Measurements from ENCODE around the gene ZNF668. TPM values are rescaled to one million over a fixed set of nuclear protein-coding genes. Genes with fewer than 3 reads are reported as not detected.

Gene ZNF668
- polyA plus RNA-seq, 1 of the 3 experiments (the other 2 are of a cell fraction): 13.6 TPM

- Histone ChIP-seq H3K9ac (no peak overlapping the region), H3K9me2 (no peaks in the 10 kb centered on the region), H3K4me3 (ENCODE audit: low read depth in 2 of 2, low read length in 1 of 2) (no peak overlapping the region), H4K20me1 (ENCODE audit: insufficient read depth) (no peaks in the 10 kb centered on the region), H3K4me1 (ENCODE audit: control insufficient read depth in 1 of 2, insufficient read depth in 2 of 2, low read depth in 1 of 2, low read length in 1 of 2) (peaks cover 0 to 11% of the 10 kb centered on the region in 2 experiments; a peak in 3 of 4 replicates), H3K27me3 (ENCODE audit: insufficient read depth) (no peaks in the 10 kb centered on the region), H3K9me3 (no peaks in the 10 kb centered on the region), H3K36me3 (replicated peaks in 1 of 2; ENCODE audit: control insufficient read depth in 1 of 2, insufficient read depth in 2 of 2, low read length in 1 of 2) (peaks cover 14 to 24% of the 10 kb centered on the region in 2 experiments), H3K4me2 (no peak overlapping the region), H2AFZ (ENCODE audit: low read depth) (no peak overlapping the region), H3K27ac (ENCODE audit: low read depth in 2 of 2, low read length in 1 of 2) (no peak overlapping the region), H3F3A (replicated peaks; ENCODE audit: insufficient read depth) (peaks cover 17% of the 10 kb centered on the region), H3K79me2 (ENCODE audit: insufficient read depth) (peaks cover 77% of the 10 kb centered on the region)
- TF ChIP-seq MAX (IDR thresholded peaks at IDR 0.05; ENCODE audit: low read depth) (no peak), USF2 (IDR thresholded peaks at IDR 0.05; ENCODE audit: borderline replicate concordance, low read depth, low read length) (no peak), SMC3 (IDR thresholded peaks at IDR 0.05; ENCODE audit: low read depth, low read length) (no peak), EZH2phosphoT487 (IDR thresholded peaks at IDR 0.05; ENCODE audit: borderline replicate concordance, low read depth) (no peak), REST (IDR thresholded peaks at IDR 0.05; ENCODE audit: low read depth, low read length) (no peak), ZBTB33 (IDR thresholded peaks at IDR 0.05; ENCODE audit: borderline replicate concordance, low read depth) (no peak), GABPA (IDR thresholded peaks at IDR 0.05; ENCODE audit: low read depth) (no peak), USF1 (IDR thresholded peaks at IDR 0.05; ENCODE audit: borderline replicate concordance, low read depth) (no peak), TCF12 (IDR thresholded peaks at IDR 0.05) (no peak), PBX3 (IDR thresholded peaks at IDR 0.05) (no peak), CTCF (IDR thresholded peaks at IDR 0.05) (no peak)
- 96% methylated on average over 8 of the region's 9 CpGs for WGBS (ENCODE audit: low lambda C conversion rate)
- CTCF ChIA-PET: interaction anchor here (1.3 kb wide), 1 partner anchor 8 kb away, joined by 3 read pairs; no protein-coding TSS in a partner anchor
- POLR2A ChIA-PET: no interaction called here
- DNase-seq: no peak
These were observed 10.6 kb downstream of the ZNF668 start for GRCh38 chr16:31063495-31063842.

Data from SK-N-SH (cell line).